Right renal cortex interstitium (tissue), 3 donors: ENCODE data around the gene SLC39A8. TPM values are rescaled to one million over a fixed set of nuclear protein-coding genes. Genes with fewer than 3 reads are reported as not detected.
"Not testable (repeated sequence)": the region's sequence is repeated elsewhere in the genome, so short reads cannot be mapped to it uniquely, and the experiment has no call there.

ENCODE experiments used
- DNase-seq, 3 donors: peaks; one replicate each; pipeline ENCODE4 v3.0.0-alpha.2; 2013; ENCODE audit warnings: low read depth in 3 of 3, low spot score in 2 of 3
- polyA plus RNA-seq, 3 donors: library from polyadenylated mRNA; unstranded; fragments of 120-200 nt; gene quantifications; one replicate each; pipeline ENCODE4 v1.2.1, GENCODE V29; 2013; ENCODE audit not compliant: insufficient read length in 3 of 3

The SLC39A8 gene
- polyA plus RNA-seq, 3 donors = 20.9 to 26.0 (median 24.6) TPM

- DNase-seq = no peak
These were observed 98.2 kb downstream of the SLC39A8 start for GRCh38 chr4:102247041-102247440.

- DNase-seq = no peak
These were observed 98.9 kb downstream of the SLC39A8 start for GRCh38 chr4:102246416-102246815.

GRCh38 chr4:102244878-102245535, 100.3 kb downstream of the SLC39A8 start:
- DNase-seq = no peak

GRCh38 chr4:102243296-102243695, 102.0 kb downstream of the SLC39A8 start:
- not testable (repeated sequence) for DNase-seq

- no peak for DNase-seq
These were observed 110.9 kb downstream of the SLC39A8 start for GRCh38 chr4:102234243-102234838.

GRCh38 chr4:102230194-102230593, 115.1 kb downstream of the SLC39A8 start:
- no peak for DNase-seq

GRCh38 chr4:102227388-102227787, 117.9 kb downstream of the SLC39A8 start:
- DNase-seq = no peak

GRCh38 chr4:102223461-102223860, 121.8 kb downstream of the SLC39A8 start:
- no peak for DNase-seq

- no peak for DNase-seq
These were observed 122.4 kb downstream of the SLC39A8 start for GRCh38 chr4:102222838-102223409.

- DNase-seq = no peak
These were observed 126.2 kb downstream of the SLC39A8 start for GRCh38 chr4:102219129-102219528.

- no peak for DNase-seq
These were observed 126.6 kb downstream of the SLC39A8 start for GRCh38 chr4:102218656-102219055.

- DNase-seq = no peak
These were observed 127.4 kb downstream of the SLC39A8 start for GRCh38 chr4:102217775-102218355.

- no peak for DNase-seq
These were observed 127.9 kb downstream of the SLC39A8 start for GRCh38 chr4:102217345-102217744.

GRCh38 chr4:102216666-102217065, 128.6 kb downstream of the SLC39A8 start:
- DNase-seq = no peak

- no peak for DNase-seq
These were observed 132.3 kb downstream of the SLC39A8 start for GRCh38 chr4:102213031-102213430.

Other genes starting within 250 kb of the SLC39A8 start
- 10 to 100 TPM; 27.4 to 28.1 (median 27.6) TPM for gene NFKB1, start 155.9 kb upstream of the SLC39A8 start, polyA plus RNA-seq